SK-MEL-5 (cell line): ENCODE results near the gene ALDH1B1. TPM values are rescaled to one million over a fixed set of nuclear protein-coding genes. Genes with fewer than 3 reads are reported as not detected.

ENCODE experiments used
- DNase-seq: peaks from one replicate; pipeline ENCODE4 v3.0.0-alpha.2; 2016; ENCODE audit warnings: low read depth, low spot score
- in situ Hi-C: cut with HindIII; loops from 2 replicates; pipeline ENCODE4 v1.10.0; 2016; ENCODE audit warnings: low sequenced_read_pairs, high pct_unique_total_duplicates, low pct_unique_long_range_greater_than_20kb
- total RNA-seq: library from RNA; depleted of rRNA; stranded (reverse); fragments of >200 nt; shearing (Covaris generic); gene quantifications from 2 replicates; pipeline ENCODE4 v1.2.3, GENCODE V29; 2014

The ALDH1B1 gene
- total RNA-seq, 1 experiment from 2014 or later: 50.2 TPM

GRCh38 chr9:38380230-38380871 lies 12.2 kb upstream of the ALDH1B1 start:
- peak; percentile 27 for DNase-seq
- in situ Hi-C loops: no loop called here

DNA sequence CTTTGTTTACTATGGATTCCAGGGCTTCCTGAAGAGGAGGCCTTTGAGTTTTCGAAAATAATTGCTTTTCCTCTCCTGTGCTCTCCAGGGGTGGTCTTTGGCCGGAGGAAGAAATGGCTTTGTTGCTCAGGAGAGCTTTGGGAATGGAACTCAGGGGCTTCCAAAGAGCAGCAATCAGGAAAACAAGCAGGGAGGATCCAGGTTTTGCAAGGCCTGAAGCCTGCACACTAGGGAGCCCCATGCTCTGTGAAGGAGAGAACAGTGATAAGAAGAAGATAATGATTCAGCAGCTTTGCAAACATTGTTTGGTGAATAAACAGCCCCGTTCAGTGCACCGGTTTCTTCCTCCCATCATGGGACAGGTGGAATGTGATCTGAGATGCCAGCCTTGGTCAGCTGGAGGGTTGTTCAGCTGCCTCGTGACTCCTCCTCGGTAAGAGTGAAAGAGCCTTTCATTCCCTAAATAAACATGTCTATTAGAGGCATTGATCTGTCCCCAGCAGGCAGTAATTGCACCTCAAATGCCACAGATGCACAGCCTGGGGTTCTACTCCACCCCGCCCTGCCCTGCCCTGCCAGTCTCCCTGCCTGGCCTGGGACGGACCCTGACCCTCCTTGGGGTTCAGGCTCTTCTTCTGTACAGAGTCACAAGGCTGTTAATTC lies 11.5 kb upstream of the ALDH1B1 start:
- DNase-seq: peak; percentile 98
- in situ Hi-C loops: no loop called here

DNA sequence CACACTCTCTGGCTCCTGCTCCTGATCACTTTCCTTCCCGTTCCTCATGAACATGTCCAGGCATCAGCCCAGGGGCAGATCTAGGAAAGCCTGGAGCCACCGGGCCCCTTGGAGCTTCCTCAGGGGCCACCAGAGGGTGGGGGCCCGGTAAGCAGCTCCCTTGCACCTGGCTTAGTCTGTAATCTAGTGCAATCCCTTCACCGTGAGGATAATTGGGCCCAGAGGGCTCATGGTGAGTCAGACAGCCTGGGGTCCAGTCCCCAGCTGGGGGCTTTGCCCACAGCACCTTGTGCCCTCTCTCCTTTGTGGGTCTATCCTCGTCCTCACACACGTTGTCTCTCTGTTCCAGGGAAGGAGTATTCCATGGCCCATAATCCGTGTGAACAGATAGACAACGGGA lies 10.4 kb upstream of the ALDH1B1 start:
- no peak for DNase-seq
- in situ Hi-C loops: no loop called here

GRCh38 chr9:38384990-38385848 lies 7.3 kb upstream of the ALDH1B1 start:
- in situ Hi-C loops: no loop called here
- no peak for DNase-seq

DNA sequence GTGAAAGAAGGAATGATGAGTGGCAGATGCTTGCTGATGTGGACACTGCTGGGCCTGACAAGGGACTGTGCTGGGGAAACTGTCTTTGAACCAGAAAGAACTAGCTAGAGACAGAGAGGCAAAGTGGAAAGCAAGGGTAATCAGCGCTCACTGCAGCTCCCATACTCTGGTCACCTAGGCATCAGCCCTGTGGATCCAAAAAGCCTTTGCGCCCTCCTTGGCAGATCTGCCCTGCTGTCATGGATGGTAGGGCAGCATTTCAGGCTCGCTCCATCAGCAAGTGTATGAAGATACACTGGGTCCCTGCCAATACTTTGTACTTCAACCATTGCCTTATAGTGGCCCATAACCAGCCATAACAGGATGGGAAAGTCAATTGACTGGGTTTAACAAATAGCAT lies 6.6 kb upstream of the ALDH1B1 start:
- in situ Hi-C loops: no loop called here

DNA sequence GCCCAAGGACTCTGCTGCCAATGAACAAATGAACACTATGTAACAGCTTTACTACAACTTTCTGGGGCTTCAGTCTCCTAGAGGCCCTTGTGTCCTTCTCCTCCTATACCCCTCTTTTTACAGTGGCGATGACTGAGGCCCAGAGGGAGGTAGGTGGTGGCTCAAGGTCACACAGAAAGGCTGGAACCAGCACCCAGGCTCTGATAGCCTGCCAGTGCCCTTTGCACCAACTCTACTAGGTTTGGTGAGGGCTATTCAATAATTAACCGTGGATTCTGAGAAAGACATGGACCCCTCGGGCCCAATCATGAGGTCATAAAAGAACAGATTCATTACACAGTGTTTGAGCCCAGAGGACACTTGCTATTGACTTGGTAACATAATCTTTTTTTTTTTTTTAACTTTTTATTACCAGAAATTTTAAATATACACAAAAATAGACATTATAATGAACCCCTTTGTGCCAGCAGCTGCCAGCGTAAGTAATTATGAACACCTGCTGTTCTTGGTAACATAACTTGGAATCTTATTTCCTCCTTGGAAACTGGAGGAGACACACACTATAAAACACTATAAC lies 6.1 kb upstream of the ALDH1B1 start:
- no peak for DNase-seq
- in situ Hi-C loops: no loop called here

More for the DNA sequence above, 6.6 kb upstream of the ALDH1B1 start:
- DNase-seq: no peak

GRCh38 chr9:38387066-38387465 lies 5.4 kb upstream of the ALDH1B1 start:
- no peak for DNase-seq
- in situ Hi-C loops: no loop called here

DNA sequence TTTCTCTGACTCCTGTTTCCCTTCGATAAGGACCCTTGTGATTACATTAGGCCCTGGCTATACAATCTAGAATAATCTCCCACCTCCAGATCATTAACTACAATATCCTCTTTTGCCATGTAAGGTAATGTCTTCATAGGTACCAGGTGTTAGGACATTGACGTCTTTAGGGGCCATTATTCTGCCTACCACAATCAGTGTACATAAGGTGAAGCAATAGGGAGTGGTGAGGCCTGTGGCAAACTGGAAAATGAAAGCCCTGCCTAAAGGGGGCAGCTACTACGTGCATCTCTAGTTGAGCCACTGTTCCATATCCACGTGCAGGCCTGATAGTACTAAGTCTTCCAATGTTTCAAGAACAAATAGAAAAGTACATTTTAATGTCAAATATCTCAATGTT lies 4.8 kb upstream of the ALDH1B1 start:
- in situ Hi-C loops: no loop called here
- DNase-seq: no peak

DNA sequence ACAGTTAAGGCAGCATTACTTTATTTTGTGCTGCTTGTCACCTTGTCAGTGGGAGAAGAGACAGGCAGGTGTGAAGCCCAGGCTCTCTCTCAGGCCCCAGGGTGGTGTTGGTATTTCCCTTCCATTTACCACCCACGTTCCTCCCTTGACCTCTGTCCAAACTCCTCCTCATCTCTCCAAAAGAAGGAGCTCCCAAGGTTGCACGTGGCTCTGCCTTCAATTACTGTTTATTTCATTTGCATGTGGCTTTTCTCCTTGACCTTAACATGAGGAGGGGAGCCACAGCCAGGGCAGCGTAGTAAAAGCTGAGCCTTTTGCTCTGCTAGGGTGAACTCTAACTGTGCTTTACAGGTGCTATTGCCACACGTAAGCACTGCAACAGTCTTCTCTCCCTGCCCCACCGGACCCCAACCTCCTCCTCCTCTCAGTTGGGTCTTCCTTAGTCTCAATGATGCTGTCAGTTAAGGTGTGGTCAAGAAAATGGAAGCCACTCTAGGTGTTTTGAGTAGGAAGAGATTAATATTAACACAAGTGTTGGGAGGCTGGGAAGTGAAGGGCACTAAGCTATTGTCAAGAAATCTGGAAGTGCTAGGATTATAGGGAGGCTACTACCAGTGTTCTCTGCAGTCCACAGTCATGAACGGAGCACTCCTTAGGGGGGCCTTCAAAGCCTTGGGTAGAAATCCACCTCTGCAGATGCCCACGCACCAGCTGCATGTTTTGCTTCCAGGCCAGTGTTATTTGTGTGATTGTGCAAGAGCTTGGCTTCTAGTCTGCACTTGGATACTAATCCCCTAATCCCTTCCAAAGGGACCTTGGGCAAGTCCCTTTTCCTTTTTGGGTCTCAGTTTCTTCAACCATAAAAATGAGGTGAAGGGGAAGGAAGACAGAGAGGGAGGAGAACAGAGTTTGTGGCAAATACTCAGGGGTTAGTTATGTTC lies 3.9 kb upstream of the ALDH1B1 start:
- no peak for DNase-seq
- in situ Hi-C loops: no loop called here

- DNase-seq: no peak
- in situ Hi-C loops: no loop called here
Measured at GRCh38 chr9:38389313-38389712, 3.2 kb upstream of the ALDH1B1 start.

DNA sequence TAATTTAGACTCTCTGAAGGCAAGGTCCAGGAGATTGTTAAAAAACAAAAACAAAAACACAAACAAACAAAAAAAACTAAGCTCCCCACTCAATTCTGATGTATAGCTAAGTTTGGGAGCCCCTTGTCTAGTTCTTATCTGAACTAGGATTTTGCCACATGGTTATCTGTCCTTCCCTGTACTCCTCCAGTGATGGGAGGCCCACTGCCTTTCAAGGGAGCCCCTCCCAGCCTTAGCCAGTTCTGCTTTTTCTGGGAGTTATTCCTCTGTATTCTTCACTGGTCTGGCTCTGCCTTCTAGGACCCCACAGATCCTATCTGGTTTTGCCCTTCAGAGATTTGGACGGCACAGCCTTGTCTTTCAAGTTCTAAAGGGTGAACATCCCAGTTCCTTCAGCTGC lies 2.1 kb upstream of the ALDH1B1 start:
- no peak for DNase-seq
- in situ Hi-C loops: no loop called here

- DNase-seq: no peak
- in situ Hi-C loops: no loop called here
Measured at GRCh38 chr9:38390851-38391250, 1.7 kb upstream of the ALDH1B1 start.

DNA sequence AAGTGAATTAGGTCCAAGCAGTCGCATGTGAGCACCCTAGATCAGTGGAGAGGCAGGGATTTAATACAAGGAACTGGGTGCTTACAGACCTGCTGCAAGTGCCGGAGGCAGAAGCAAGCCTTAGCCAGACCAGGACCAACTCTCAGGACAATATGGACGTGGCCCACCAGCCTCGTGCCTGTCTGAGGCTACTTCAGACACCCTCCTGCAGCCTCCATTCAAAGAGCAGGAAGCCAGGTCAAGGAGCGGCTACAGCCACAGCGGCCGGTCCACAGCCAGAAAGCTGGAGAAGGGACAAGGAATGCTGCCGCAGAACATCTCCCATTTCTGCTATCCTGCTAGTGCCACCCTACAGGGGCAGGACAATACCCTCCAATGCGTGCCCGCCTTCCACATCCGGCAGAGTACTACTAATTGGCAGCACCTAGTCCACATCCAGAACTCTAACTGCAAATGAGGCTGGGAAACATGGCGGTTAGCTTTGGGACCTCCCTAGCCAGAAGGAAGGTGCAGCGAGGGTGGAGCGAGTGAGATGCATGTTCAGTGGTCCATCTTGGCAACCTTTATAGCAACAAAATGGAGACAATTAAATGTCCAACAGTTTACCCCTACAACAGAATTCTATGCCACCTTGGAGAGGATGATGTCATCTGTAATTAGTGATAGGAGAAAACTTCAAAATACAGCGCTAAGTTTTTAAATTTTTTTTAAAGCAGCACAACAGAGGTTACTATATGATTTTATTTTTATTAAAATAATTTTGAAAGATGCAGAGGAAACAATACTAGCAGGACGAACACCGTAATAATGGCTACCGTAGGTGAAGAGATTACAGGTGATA lies 1.0 kb upstream of the ALDH1B1 start:
- DNase-seq: no peak
- in situ Hi-C loops: no loop called here

DNA sequence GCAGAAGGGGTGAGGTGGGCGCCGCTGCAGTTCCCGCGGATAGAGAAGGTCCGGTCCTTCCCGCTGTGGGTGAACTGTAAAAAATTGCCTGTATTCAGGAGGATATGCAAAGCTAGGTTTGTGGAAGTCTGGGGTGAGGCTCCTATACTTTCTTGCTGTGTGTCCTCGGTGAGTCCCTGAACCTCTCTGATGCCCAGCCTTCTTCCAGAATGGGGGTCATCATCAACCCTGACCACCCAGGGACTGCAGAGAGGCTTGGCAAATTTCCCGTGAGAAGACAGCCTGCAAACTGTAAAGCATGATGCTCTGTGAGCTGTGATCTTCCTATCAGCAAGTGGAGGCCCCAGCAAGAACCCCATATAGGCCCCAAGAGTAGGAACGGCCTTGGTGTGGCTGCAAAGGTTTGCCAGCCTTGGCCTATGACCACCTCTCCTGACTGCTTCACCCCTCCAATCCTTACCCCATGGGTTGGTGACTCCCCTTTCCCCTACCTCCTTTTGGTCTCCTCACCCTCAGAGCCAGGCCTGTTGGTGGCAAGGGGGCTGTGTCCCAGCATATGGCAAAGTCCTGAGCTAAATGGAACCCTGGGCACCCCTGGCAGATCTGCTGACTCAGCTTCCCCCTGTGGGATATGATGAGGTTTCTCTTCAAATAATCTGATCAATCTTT lies 760 bp downstream of the ALDH1B1 start:
- in situ Hi-C loops: no loop called here
- no peak for DNase-seq

DNA sequence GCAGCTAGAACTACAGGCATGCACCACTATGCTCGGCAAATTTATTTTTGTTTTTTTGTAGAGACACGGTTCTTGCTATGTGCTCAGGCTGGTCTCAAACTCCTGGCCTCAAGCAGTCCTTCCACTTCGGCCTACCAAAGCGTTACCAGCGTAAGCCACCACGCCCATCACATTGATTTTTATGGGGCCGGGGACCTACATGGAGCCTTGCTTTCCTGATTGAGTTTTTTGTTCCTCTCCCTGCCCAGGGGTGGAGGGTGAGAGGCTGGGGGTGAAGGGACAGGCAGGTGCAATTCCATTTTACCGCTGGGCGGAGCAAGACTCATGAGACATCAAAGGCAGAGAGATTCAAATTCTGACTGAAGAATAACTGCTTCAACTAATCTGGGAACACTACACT lies 1.9 kb downstream of the ALDH1B1 start:
- no peak for DNase-seq
- in situ Hi-C loops: no loop called here
